A673 (cell line): Measurements from ENCODE around the gene PID1.

Experiments used
- CTCF ChIP-seq: fragments of 300-800, 200-600 bp; sonication (generic); conservative IDR thresholded peaks from 2 replicates; pipeline ENCODE4 v1.5.1; 2017; ENCODE audit warnings: low read depth, mild to moderate bottlenecking, antibody characterized with exemption, low read length, moderate library complexity, mixed read lengths
- EZH2 ChIP-seq: fragments of 200-600 bp; sonication (generic); IDR thresholded peaks from 2 replicates; pipeline ENCODE4 v1.6.1; 2017; ENCODE audit warnings: borderline replicate concordance, low read depth, mild to moderate bottlenecking, mixed read lengths, antibody characterized with exemption, low read length; ENCODE audit not compliant: poor library complexity, severe bottlenecking

DNA sequence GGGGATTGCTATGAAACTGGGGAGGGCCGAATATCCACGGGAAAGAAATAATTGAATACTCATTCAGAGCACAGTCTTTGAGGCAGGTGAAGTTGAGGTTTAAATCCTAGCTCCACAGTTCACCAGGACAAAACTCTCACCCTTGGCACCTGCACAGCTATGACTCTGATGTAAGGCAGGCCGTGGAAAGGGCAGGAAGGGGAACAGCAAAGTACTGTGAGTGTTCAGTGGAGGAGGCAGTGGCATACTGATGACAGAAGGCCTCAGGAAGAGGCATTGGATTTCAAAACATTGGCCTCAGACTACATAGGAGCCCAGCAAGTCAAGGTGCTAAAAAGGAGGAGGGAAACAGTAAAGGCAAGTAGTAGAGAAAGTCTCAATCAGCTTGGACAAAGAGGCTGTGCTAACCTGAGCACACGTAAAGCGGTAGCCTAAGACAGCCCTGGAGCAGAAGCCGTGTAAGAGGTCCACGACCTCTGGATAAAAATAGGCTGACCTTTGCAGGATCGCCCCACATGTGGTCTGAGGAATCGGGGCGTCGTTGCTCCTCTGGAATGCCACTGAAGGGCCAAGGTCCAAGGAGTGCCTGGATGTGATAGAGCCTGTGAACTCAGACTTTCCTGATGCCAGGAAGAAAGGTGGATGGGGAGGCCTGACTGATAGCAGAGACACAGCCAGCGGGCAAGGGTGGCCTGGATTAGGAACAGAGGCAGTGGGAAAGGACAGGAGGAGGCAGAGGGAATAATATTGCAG lies 243.6 kb downstream of the PID1 start:
- TF ChIP-seq CTCF (no peak), EZH2 (no peak)
